Ovary (tissue), 3 donors: ENCODE measurements around the gene MGAT5B.

Experiments used
- CTCF ChIP-seq, 3 donors: fragments of 450-650 bp in 2 of 3; fragments of 200-600 bp in 1 of 3; IDR thresholded peaks; one replicate each; pipeline versions ENCODE4 v1.5.1 to v1.8.0; 2016 to 2022; ENCODE audit warnings: antibody characterized with exemption in 3 of 3, mild to moderate bottlenecking in 1 of 3
- EP300 ChIP-seq: sonication (generic); formaldehyde crosslinking; IDR thresholded peaks from one replicate; pipeline ENCODE4 v1.6.1; 2017; ENCODE audit warnings: antibody characterized with exemption
- POLR2A ChIP-seq: fragments of 450-650 bp; IDR thresholded peaks from one replicate; pipeline ENCODE4 v1.6.1; 2017; ENCODE audit warnings: antibody characterized with exemption, mild to moderate bottlenecking, moderate library complexity
- donor health status: DM: no; HTN: no; CAD: no.

GRCh38 chr17:76901542-76902197 is 33.5 kb downstream of the MGAT5B start:
- TF ChIP-seq CTCF (IDR thresholded peaks at IDR 0.05) (no peak), POLR2A (no peak), EP300 (no peak)
